ENCODE measurements around the gene RPUSD1. TPM values are rescaled to one million over a fixed set of nuclear protein-coding genes. Genes with fewer than 3 reads are reported as not detected.

The RPUSD1 gene
- total RNA-seq, 3 donors from 2014 or later (not counting 1 experiment from before 2014, with no cell fraction given), result 20.8 to 31.7 (median 29.6) TPM

DNA sequence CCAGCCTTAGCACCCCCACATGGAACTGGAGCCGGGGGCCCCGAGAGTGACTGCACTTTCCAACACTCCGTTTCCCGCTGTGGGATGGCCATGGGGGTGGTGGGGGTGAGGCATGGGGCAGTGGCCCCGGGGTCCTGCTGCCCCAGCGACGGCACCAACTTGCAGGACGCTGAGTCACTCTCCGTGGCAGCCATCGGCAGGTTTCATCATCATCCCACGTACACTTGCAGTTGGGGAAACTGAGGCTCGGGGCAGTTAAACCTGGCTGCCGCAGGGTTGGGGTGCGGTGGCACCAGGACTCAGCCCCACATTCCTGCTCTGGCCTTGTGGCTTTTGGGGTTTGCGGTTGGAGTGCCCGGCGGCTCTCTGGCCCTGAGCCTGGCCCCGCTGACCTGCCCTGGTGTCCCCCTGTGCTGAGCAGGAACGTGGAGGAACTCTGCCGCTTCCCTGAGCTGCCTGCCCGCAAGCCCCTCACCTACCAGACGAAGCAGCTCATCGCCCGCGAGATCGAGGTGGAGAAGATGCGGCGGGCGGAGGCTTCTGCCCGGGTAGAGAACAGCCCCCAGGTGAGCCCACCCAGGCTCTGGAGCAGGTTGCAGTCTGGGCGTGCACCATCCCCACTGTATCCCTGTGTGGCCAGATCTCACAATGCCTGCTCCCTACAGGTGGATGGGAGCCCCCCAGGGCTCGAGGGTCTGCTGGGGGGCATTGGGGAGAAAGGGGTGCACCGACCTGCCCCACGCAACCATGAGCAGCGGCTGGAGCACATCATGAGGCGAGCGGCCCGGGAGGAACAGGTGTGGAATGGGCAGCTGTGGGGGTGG is 8.3 kb upstream of the RPUSD1 start:
- Mint-ChIP-seq H3K9me3 (no peaks in the 10 kb centered on the region), H3K4me1 (no peaks in the 10 kb centered on the region), H3K27ac (no peak overlapping the region), H3K27me3 (ENCODE audit: low read depth in 2 of 2) (peaks cover 0 to 3% of the 10 kb centered on the region in 2 donors), H3K36me3 (no peaks in the 10 kb centered on the region), H3K4me3 (no peak overlapping the region)
- peaks cover 13% of the 10 kb centered on the region for H3K27me3 ChIP-seq (ENCODE audit: control insufficient read depth, insufficient read depth, low read length)
- TF ChIP-seq, protein P1, sequence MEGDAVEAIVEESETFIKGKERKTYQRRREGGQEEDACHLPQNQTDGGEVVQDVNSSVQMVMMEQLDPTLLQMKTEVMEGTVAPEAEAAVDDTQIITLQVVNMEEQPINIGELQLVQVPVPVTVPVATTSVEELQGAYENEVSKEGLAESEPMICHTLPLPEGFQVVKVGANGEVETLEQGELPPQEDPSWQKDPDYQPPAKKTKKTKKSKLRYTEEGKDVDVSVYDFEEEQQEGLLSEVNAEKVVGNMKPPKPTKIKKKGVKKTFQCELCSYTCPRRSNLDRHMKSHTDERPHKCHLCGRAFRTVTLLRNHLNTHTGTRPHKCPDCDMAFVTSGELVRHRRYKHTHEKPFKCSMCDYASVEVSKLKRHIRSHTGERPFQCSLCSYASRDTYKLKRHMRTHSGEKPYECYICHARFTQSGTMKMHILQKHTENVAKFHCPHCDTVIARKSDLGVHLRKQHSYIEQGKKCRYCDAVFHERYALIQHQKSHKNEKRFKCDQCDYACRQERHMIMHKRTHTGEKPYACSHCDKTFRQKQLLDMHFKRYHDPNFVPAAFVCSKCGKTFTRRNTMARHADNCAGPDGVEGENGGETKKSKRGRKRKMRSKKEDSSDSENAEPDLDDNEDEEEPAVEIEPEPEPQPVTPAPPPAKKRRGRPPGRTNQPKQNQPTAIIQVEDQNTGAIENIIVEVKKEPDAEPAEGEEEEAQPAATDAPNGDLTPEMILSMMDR (IDR thresholded peaks at IDR 0.05), result no peak
- no peak overlapping the region for H3K4me3 ChIP-seq (ENCODE audit: low read length)
- WGBS (ENCODE audit: insufficient coverage), result 95% methylated on average over 38 of the region's 38 CpGs
- intact Hi-C loops (cut with micrococcal nuclease), result no loop called here
- no peaks in the 10 kb centered on the region for H3K36me3 ChIP-seq (ENCODE audit: control insufficient read depth, insufficient read depth, low read length)
- H3K9me3 ChIP-seq (ENCODE audit: control insufficient read depth, insufficient read depth, low read length), result no peaks in the 10 kb centered on the region
- ATAC-seq (no peak), DNase-seq (no peak)
- H3K4me1 ChIP-seq (ENCODE audit: control insufficient read depth, insufficient read depth, low read length), result no peaks in the 10 kb centered on the region
- no peak overlapping the region for H3K27ac ChIP-seq (ENCODE audit: low read length)

- no peak overlapping the region for H3K27ac ChIP-seq (ENCODE audit: low read length)
- intact Hi-C loops (cut with micrococcal nuclease), result no loop called here
- no peak for DNase-seq
- H3K9me3 Mint-ChIP-seq, result no peaks in the 10 kb centered on the region
- TF ChIP-seq, protein P1 (IDR thresholded peaks at IDR 0.05), result no peak
- no peaks in the 10 kb centered on the region for H3K9me3 ChIP-seq (ENCODE audit: control insufficient read depth, insufficient read depth, low read length)
- no peak overlapping the region for H3K4me3 ChIP-seq (ENCODE audit: low read length)
- H3K4me3 Mint-ChIP-seq, result no peak overlapping the region
- H3K27me3 Mint-ChIP-seq (ENCODE audit: low read depth in 2 of 2), result peaks cover 0 to 3% of the 10 kb centered on the region in 2 donors
- WGBS (ENCODE audit: insufficient coverage), result 89% methylated on average over 32 of the region's 33 CpGs
- H3K4me1 ChIP-seq (ENCODE audit: control insufficient read depth, insufficient read depth, low read length), result no peaks in the 10 kb centered on the region
- no peak for ATAC-seq
- no peaks in the 10 kb centered on the region for H3K36me3 Mint-ChIP-seq
- H3K27me3 ChIP-seq (ENCODE audit: control insufficient read depth, insufficient read depth, low read length), result peaks cover 5% of the 10 kb centered on the region
- no peaks in the 10 kb centered on the region for H3K36me3 ChIP-seq (ENCODE audit: control insufficient read depth, insufficient read depth, low read length)
- no peak overlapping the region for H3K27ac Mint-ChIP-seq
- no peaks in the 10 kb centered on the region for H3K4me1 Mint-ChIP-seq
Observed at GRCh38 chr16:795580-796229, 7.5 kb upstream of the RPUSD1 start.

DNA sequence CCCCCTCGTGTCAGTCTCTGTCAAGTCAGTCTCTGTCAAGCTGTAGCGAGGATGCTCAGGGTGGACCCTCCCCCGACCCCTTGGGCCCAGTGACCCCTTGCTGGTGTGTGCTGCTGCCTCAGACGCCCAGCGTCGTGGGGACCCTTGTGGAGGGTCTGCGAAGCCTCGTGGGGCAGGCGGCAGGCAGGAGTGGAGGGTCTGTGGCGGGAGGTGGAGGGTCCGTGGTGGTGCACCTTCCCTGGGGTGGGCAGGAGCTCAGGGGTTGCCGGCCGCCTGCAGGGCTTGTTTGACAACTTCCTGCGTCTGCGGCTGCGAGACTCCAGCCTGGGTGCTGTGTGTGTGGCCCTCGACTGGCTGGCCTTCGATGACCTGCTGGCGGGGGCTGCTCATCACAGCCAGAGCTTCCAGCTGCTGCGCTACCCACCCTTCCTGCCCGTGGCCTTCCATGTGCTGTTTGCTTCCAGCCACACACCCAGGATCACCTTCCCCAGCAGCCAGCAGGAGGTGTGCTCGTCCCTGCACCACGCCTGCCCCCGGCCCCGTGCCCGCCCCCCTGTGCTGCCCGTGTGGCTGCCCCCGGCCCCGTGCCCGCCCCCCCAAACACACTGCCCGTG is 6.8 kb upstream of the RPUSD1 start:
- Histone ChIP-seq H3K36me3 (ENCODE audit: control insufficient read depth, insufficient read depth, low read length) (no peaks in the 10 kb centered on the region), H3K4me1 (ENCODE audit: control insufficient read depth, insufficient read depth, low read length) (no peaks in the 10 kb centered on the region), H3K27me3 (ENCODE audit: control insufficient read depth, insufficient read depth, low read length) (peaks cover 3% of the 10 kb centered on the region), H3K27ac (ENCODE audit: low read length) (no peak overlapping the region), H3K4me3 (ENCODE audit: low read length) (no peak overlapping the region), H3K9me3 (ENCODE audit: control insufficient read depth, insufficient read depth, low read length) (no peaks in the 10 kb centered on the region)
- WGBS (ENCODE audit: insufficient coverage), result 93% methylated on average over 23 of the region's 31 CpGs
- Mint-ChIP-seq H3K4me1 (no peaks in the 10 kb centered on the region), H3K36me3 (no peaks in the 10 kb centered on the region), H3K27me3 (ENCODE audit: low read depth in 2 of 2) (peaks cover 0 to 3% of the 10 kb centered on the region in 2 donors), H3K4me3 (no peak overlapping the region), H3K27ac (no peak overlapping the region), H3K9me3 (no peaks in the 10 kb centered on the region)
- no peak for DNase-seq
- TF ChIP-seq, protein P1 (IDR thresholded peaks at IDR 0.05), result no peak
- intact Hi-C loops (cut with micrococcal nuclease), result no loop called here
- ATAC-seq, result no peak
